HCT116 (cell line): ENCODE data around the gene ECEL1. TPM values are rescaled to one million over a fixed set of nuclear protein-coding genes. Genes with fewer than 3 reads are reported as not detected.

ENCODE experiments used
- ATAC-seq: fragments of 200-7000 bp; cut with Tn5 transposase; 2 replicates; pipeline ENCODE4 v1.9.1; 2020; ENCODE audit warnings: mild to moderate bottlenecking, moderate library complexity
- BruUV-seq: library from RNA; stranded (reverse); fragments of 400-500 nt; replicated peaks from 2 replicates; lab custom pipeline; 2021; lab: Mats Ljungman, UMichigan
- CTCF ChIA-PET: fragments of 300-600 bp; sonication (Branson Sonifier 250); formaldehyde crosslinking; loops from one replicate; lab custom pipeline; 2021; ENCODE audit warnings: antibody characterized with exemption; lab: Charles Lee
- POLR2A ChIA-PET: fragments of 300-600, 350-600 bp; sonication (Branson Sonifier 250); formaldehyde crosslinking; loops from one replicate; lab custom pipeline; 2021; ENCODE audit warnings: antibody characterized with exemption; lab: Charles Lee
- RAD21 ChIA-PET, 2 experiments: fragments of 300-600 bp; sonication (Branson Sonifier 250); formaldehyde crosslinking; loops; one replicate each; lab custom pipeline; 2023; ENCODE audit warnings: low total read pairs in 2 of 2; ENCODE audit not compliant: uncharacterized antibody in 2 of 2, unreplicated experiment in 2 of 2, low non-redundant PET in 1 of 2; lab: Charles Lee
- DNase-seq: peaks from one replicate; pipeline ENCODE4 v3.0.0-alpha.2; 2010; ENCODE audit warnings: low read depth, low spot score
- H2AFZ ChIP-seq: fragments of 200-600 bp; shearing (Covaris generic), sonication (generic); 2 replicates; pipeline ENCODE4 v1.6.1; 2017; ENCODE audit warnings: low read depth, mixed run types, mixed read lengths, antibody characterized with exemption, low read length; ENCODE audit not compliant: poor library complexity, severe bottlenecking
- H3K27ac ChIP-seq: 2 replicates; pipeline ENCODE4 v1.5.1; 2012; ENCODE audit warnings: low read depth, low read length
- H3K27me3 ChIP-seq: fragments of 200-600 bp; sonication (generic); 2 replicates; pipeline ENCODE4 v1.6.1; 2016; ENCODE audit warnings: mixed run types, low read length, mixed read lengths; ENCODE audit not compliant: insufficient read depth
- H3K36me3 ChIP-seq, 2 experiments: fragments of 200-500 bp in 1 of 2; fragments of 200-600 bp in 1 of 2; sonication (Bioruptor generic) in 1 of 2; sonication (generic) in 1 of 2; 2 replicates each; pipeline versions ENCODE4 v1.5.1 to v1.6.1; 2014 to 2016; ENCODE audit warnings: low read length in 2 of 2, inconsistent platforms in 1 of 2, mixed read lengths in 1 of 2, mixed run types in 1 of 2; ENCODE audit not compliant: insufficient read depth in 2 of 2, control insufficient read depth in 1 of 2
- H3K4me1 ChIP-seq, 2 experiments: fragments of 200-600 bp in 1 of 2; sonication (generic) in 1 of 2; 2 replicates each; pipeline versions ENCODE4 v1.5.1 to v1.6.1; 2012 to 2017; ENCODE audit warnings: low read length in 2 of 2, inconsistent platforms in 1 of 2, mild to moderate bottlenecking in 1 of 2, mixed read lengths in 1 of 2, mixed run types in 1 of 2, moderate library complexity in 1 of 2; ENCODE audit not compliant: insufficient read depth in 2 of 2, control insufficient read depth in 1 of 2
- H3K4me2 ChIP-seq: fragments of 200-600 bp; sonication (generic); 2 replicates; pipeline ENCODE4 v1.6.1; 2017; ENCODE audit warnings: mixed run types, low read length, mixed read lengths
- H3K4me3 ChIP-seq, 2 experiments: fragments of 200-600 bp in 1 of 2; sonication (generic) in 1 of 2; replicated peaks in 1 of 2; 2 replicates each; pipeline ENCODE4 v1.5.1; 2011 to 2016; ENCODE audit warnings: low read length in 2 of 2, control low read depth in 1 of 2, low read depth in 1 of 2, mild to moderate bottlenecking in 1 of 2, mixed read lengths in 1 of 2, mixed run types in 1 of 2
- H3K79me2 ChIP-seq: fragments of 200-600 bp; sonication (generic); 2 replicates; pipeline ENCODE4 v1.6.1; 2017; ENCODE audit warnings: mild to moderate bottlenecking, mixed run types, low read length, moderate library complexity, mixed read lengths; ENCODE audit not compliant: insufficient read depth
- H3K9ac ChIP-seq: fragments of 200-600 bp; sonication (generic); 2 replicates; pipeline ENCODE4 v1.6.1; 2016; ENCODE audit warnings: low read length, mixed read lengths
- H3K9me2 ChIP-seq: fragments of 200-600 bp; sonication (generic), shearing (Covaris generic); 2 replicates; pipeline ENCODE4 v1.6.1; 2017; ENCODE audit warnings: mixed run types, mild to moderate bottlenecking, moderate library complexity; ENCODE audit not compliant: insufficient read depth
- H3K9me3 ChIP-seq, 2 experiments: fragments of 200-500 bp in 1 of 2; fragments of 200-600 bp in 1 of 2; sonication (Bioruptor generic) in 1 of 2; sonication (generic) in 1 of 2; 2 replicates each; pipeline ENCODE4 v1.6.1; 2014 to 2017; ENCODE audit warnings: low read length in 2 of 2, mixed read lengths in 2 of 2, inconsistent platforms in 1 of 2, low read depth in 1 of 2, mild to moderate bottlenecking in 1 of 2, mixed run types in 1 of 2, moderate library complexity in 1 of 2; ENCODE audit not compliant: control insufficient read depth in 1 of 2, insufficient read depth in 1 of 2
- H4K20me1 ChIP-seq: fragments of 200-600 bp; sonication (generic), shearing (Covaris generic); 2 replicates; pipeline ENCODE4 v1.6.1; 2017; ENCODE audit warnings: mixed run types, mild to moderate bottlenecking, moderate library complexity; ENCODE audit not compliant: insufficient read depth
- CBX3 ChIP-seq: IDR thresholded peaks from 2 replicates; pipeline ENCODE4 v1.6.1; 2012; ENCODE audit warnings: low read depth
- CTCF ChIP-seq, 3 experiments: fragments of 200-600 bp in 1 of 3; sonication (generic) in 1 of 3; IDR thresholded peaks in 2 of 3; conservative IDR thresholded peaks in 1 of 3; 2 replicates each; pipeline ENCODE4 v1.5.1; 2012 to 2017; ENCODE audit warnings: low read depth in 2 of 3, low read length in 2 of 3, antibody characterized with exemption in 1 of 3, borderline replicate concordance in 1 of 3, control low read depth in 1 of 3, mild to moderate bottlenecking in 1 of 3, mixed read lengths in 1 of 3, mixed run types in 1 of 3, moderate library complexity in 1 of 3; ENCODE audit not compliant: insufficient read depth in 1 of 3
- EZH2phosphoT487 ChIP-seq: fragments of 200-600 bp; IDR thresholded peaks from 2 replicates; pipeline ENCODE4 v1.6.1; 2018; ENCODE audit warnings: antibody characterized with exemption, borderline replicate concordance
- REST ChIP-seq: IDR thresholded peaks from 2 replicates; pipeline ENCODE4 v1.6.1; 2012; ENCODE audit warnings: low read depth
- SIN3A ChIP-seq: IDR thresholded peaks from 2 replicates; pipeline ENCODE4 v1.6.1; 2012; ENCODE audit warnings: low read depth
- ZBTB33 ChIP-seq: IDR thresholded peaks from 2 replicates; pipeline ENCODE4 v1.6.1; 2011; ENCODE audit warnings: mild to moderate bottlenecking, low read length, moderate library complexity; ENCODE audit not compliant: insufficient replicate concordance; ENCODE audit errors: extremely low read depth
- ZFX ChIP-seq: fragments of 450-650 bp; IDR thresholded peaks from 2 replicates; pipeline ENCODE4 v1.6.1; 2017
- ZNF274 ChIP-seq: fragments of 200-500 bp; sonication (Bioruptor generic); IDR thresholded peaks from 2 replicates; pipeline ENCODE4 v1.6.1; 2014; ENCODE audit warnings: mild to moderate bottlenecking, low read depth, low read length, inconsistent platforms
- intact Hi-C: fragments of 100-400 bp; cut with micrococcal nuclease; formaldehyde crosslinking; loops from 2 replicates; pipeline ENCODE4 v1.10.0; 2022
- total RNA-seq: library from RNA; stranded (reverse); gene quantifications from one replicate; pipeline ENCODE4 v1.2.1, GENCODE V29; 2021; ENCODE audit not compliant: unreplicated experiment

The ECEL1 gene
- total RNA-seq, 1 experiment from 2014 or later: not detected

GRCh38 chr2:232488097-232488711 is 570 bp upstream of the ECEL1 start (continued):
- TF ChIP-seq ZBTB33 (no peak), SIN3A (no peak), REST (no peak), ZNF274 (no peak)

GRCh38 chr2:232486558-232487384 is 863 bp downstream of the ECEL1 start:
- H3K9me3 ChIP-seq: no peaks in the 10 kb centered on the region
- H3K4me1 ChIP-seq: no peaks in the 10 kb centered on the region
- BruUV-seq: no TSS peak
- no peaks in the 10 kb centered on the region for H3K36me3 ChIP-seq
- intact Hi-C loops: no loop called here
- ChIA-PET POLR2A (no interaction called here), CTCF (no interaction called here), RAD21 (no interaction called here)
- H3K27me3 ChIP-seq: no peaks in the 10 kb centered on the region
- H4K20me1 ChIP-seq: no peaks in the 10 kb centered on the region
- H3K4me2 ChIP-seq: no peak overlapping the region
- H3K9ac ChIP-seq: no peak overlapping the region
- no peaks in the 10 kb centered on the region for H3K79me2 ChIP-seq
- no peaks in the 10 kb centered on the region for H3K9me2 ChIP-seq
- no peak overlapping the region for H3K27ac ChIP-seq
- H3K4me3 ChIP-seq: no peak overlapping the region
- H2AFZ ChIP-seq: no peak overlapping the region
- no peak for DNase-seq
- ATAC-seq: no peak
- TF ChIP-seq CBX3: no peak
- no peak for TF ChIP-seq ZBTB33
- TF ChIP-seq ZNF274: no peak
- no peak for TF ChIP-seq CTCF (IDR thresholded peaks at IDR 0.05 in 2 of 3, conservative IDR thresholded peaks at IDR 0.05 in 1 of 3; ENCODE audit: borderline replicate concordance in 1 of 3, insufficient read depth in 1 of 3, low read depth in 2 of 3, low read length in 2 of 3)
- no peak for TF ChIP-seq ZFX
- no peak for TF ChIP-seq SIN3A
- TF ChIP-seq EZH2phosphoT487: no peak
